Measurements from ENCODE around the gene GBP4.
"Not testable (repeated sequence)": the region's sequence is repeated elsewhere in the genome, so short reads cannot be mapped to it uniquely, and the experiment has no call there.

The GBP4 gene, protein sequence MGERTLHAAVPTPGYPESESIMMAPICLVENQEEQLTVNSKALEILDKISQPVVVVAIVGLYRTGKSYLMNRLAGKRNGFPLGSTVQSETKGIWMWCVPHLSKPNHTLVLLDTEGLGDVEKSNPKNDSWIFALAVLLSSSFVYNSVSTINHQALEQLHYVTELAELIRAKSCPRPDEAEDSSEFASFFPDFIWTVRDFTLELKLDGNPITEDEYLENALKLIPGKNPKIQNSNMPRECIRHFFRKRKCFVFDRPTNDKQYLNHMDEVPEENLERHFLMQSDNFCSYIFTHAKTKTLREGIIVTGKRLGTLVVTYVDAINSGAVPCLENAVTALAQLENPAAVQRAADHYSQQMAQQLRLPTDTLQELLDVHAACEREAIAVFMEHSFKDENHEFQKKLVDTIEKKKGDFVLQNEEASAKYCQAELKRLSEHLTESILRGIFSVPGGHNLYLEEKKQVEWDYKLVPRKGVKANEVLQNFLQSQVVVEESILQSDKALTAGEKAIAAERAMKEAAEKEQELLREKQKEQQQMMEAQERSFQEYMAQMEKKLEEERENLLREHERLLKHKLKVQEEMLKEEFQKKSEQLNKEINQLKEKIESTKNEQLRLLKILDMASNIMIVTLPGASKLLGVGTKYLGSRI

DNA sequence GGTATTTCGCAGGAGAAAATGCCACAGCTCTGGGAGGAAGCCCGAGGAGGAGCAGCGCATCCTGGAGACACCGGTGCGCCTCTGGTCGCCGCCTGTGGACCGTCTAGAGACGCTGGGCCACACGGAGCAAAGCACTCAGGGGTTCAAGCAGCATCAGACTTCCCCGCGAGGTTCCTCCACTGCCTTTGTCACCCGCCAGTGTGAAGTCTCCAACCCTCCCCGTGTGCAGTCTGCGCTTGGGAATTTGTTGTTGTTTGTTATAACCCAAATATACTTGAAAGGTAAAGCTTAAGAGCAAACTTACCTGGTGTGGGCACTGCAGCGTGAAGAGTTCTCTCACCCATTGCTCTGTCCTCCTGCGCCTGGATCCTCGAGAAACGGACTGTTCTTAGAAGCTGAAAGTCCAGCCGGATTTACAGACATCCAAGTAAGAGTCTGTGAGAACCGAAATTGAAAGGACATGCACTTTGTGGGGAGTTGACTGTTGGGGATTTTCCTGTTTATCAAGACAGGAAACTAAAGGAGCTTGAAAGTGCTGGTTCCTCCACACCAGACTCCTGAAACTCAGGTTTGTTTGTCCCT, at the start of gene GBP4:
Gene GBP4, minus strand, starts transcription at position 452 of the 582 bp plus-strand sequence. Its CDS starts 108 bp downstream, at position 344.
- in situ Hi-C loops (cut with MboI; ENCODE audit: low sequenced_read_pairs): no loop called here

DNA sequence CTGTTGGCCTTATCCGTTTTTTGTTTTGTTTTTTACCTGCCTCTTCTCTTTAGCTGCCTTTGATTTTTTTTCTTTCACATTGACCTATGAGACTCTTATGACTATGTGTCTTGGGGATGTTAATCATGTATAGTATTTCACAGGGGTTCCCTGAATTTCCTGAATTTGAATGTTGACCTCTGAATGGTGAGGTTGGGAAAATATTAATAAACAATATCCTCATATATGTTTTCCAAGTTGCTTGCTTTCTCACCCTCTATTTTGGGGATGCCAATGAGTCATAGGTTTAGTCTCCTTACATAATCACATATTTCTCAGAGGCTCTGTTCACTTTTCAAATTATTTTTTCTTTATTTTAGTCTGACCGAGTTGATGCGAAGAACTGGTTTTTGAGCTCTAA, 44.3 kb upstream of the GBP4 start:
- in situ Hi-C loops (cut with MboI; ENCODE audit: low sequenced_read_pairs): no loop called here

DNA sequence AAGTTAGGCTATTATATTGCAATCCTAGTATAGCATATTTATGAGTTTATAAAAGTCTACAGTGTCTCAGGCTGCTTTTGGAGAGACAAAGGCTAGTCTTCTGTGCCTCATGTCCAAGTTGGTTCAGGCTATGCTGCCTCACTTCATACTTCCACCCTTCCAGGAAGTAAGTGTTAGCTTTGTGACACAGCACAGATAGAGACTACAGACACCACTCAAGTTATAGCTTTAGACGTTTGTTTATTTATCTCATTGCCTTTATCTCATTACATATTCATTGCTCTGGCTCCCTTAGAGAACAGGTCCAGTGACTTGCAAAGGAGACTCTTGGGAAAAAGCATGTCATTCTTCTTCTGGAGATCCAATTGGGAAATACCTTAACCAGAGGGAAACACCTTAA, 22.6 kb upstream of the GBP4 start:
- in situ Hi-C loops (cut with MboI; ENCODE audit: low sequenced_read_pairs): no loop called here

DNA sequence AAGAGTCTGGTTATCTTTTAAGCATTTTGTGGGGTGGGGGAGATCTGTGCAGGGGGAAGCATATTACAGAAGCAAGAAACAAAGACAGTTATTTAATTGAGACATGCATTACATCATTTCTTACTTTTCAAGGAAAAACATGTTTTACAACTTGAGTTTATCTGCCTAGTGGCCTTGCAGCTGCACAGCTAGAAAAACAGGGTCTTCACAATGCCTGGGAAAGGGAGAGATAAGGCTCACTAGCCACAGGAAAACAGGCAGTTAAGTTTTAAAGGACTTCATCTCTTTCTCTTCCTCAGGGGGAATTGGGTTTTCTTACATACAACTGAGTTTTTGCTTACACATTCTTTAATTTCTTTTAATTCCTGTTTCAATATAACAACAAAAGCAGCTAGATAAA, 21.1 kb upstream of the GBP4 start:
- in situ Hi-C loops (cut with MboI; ENCODE audit: low sequenced_read_pairs): not testable (repeated sequence)

DNA sequence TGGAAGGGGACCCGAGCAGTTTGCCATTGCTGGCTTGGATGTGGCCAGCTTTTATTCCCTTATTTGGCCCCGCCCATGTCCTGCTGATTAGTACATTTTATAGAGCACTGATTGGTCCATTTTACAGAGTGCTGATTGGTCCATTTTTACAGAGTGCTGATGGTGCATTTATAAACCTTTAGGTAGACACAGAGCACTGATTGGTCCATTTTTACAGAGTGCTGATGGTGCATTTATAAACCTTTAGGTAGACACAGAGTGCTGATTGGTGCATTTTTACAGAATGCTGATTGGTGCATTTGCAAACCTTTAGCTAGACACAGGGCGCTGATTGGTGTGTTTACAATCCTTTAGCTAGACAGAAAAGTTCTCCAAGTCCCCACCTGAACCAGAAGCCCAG, 20.2 kb upstream of the GBP4 start:
- in situ Hi-C loops (cut with MboI; ENCODE audit: low sequenced_read_pairs): not testable (repeated sequence)

DNA sequence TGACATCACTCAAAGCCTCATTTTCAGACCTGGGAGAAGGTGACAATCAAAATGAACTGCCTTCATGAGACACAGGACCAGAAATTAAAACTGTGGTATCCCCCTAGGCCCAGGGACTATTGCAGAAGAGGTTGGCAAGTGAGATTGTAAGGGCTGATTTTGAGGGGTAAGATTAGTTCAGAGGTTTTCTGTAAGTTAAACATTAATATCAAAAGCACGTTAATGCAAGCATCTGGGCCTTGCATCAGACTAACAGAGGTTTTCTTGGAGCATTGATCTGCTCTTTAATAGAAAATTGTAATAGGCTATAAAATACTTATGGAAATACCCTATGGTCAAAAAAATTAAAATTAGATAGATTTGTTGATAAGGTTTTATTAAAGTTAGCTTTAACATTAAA, 14.6 kb upstream of the GBP4 start:
- in situ Hi-C loops (cut with MboI; ENCODE audit: low sequenced_read_pairs): no loop called here

DNA sequence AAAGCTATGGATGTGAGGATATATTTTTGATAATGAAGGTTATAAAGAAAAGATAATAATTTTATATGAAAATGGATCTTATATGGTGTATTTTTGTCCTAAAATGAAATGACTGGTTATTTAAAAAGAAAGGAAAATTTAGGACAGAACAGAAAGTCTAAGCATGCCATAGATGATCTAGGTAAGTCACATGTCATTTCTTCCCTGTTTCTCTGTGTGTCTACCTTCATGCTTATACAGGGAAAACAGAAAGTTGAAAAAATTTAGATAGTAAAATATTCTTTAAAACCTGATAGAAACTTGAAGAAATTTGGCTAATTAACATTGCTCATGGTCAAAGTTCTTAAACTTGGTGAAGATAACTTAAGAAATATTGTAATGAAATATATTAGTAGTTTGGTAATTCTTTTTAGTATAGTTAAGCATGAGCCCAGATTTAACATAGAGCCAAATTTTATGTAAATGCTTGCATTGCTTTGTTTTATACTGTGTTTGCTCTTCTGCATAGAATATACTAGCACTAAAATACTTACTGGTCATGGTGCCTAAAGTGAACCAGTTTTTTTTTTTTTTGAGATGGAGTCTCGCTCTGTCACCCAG, 12.4 kb upstream of the GBP4 start:
- in situ Hi-C loops (cut with MboI; ENCODE audit: low sequenced_read_pairs): no loop called here

DNA sequence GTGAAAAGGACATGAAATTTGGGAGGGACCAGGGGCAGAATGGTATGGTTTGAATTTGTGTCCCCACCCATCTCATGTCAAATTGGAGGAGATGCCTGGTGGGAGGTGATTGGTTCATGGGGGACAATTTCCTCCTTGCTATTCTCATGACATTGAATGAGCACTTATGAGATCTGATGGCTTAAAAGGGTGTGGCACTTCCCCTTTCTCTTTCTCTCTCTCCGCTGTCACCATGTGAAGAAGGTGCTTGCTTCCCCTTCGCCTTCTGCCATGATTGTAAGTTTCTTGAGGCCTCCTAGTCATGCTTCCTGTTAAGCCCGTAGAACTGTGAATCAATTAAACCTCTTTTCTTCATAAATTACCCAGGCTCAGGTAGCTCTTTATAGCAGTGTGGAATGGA, 7.6 kb upstream of the GBP4 start:
- in situ Hi-C loops (cut with MboI; ENCODE audit: low sequenced_read_pairs): no loop called here

DNA sequence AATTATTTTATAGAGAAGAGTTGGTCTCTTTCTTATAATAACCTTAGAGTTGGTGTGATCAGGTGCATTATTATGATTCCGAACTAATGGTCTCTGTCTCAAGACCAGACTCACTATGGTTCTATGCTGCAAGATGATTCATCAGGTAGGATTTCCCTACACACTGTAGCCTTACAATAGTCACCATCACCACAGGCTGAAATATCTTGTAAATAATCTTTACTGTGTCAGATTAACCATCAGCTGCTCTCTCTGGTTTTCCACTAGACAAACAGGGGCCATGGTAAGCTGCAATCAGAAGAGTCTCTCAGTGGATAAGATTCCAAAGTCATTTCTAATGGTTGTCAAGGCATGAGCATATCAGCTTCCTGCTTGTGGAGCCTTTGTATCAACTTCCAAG, 4.4 kb upstream of the GBP4 start:
- in situ Hi-C loops (cut with MboI; ENCODE audit: low sequenced_read_pairs): no loop called here

DNA sequence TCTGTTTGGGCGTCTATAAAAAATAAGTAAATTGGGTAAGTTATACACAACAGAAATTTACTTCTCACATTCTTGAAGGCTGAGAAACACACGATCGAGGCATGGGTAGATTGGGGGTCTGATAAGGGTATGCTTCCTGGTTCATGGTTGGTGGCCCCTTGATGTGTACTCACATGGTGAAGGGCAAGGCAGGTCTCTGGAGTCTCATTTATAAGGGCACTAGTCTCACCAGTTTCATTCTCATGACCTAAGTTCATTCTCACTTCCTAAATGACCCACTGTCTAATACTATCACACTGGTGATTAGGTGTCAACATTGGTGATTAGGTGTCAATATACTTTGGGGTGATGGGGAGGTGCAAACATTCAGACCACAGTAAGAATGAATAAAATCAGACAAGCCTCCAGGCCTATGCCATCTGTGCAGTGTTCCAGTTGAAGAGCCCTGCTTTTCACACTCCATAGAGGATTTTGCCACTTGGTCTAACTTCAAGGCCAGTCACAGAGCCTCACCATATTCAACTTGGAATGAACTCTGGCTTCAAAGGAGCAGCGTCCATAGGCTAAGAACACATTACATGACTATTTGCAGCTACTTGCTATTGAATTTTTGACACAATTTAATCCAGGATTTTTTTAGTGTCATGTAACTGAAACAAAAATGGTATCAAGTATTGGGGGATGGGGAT, 2.5 kb upstream of the GBP4 start:
- in situ Hi-C loops (cut with MboI; ENCODE audit: low sequenced_read_pairs): no loop called here

DNA sequence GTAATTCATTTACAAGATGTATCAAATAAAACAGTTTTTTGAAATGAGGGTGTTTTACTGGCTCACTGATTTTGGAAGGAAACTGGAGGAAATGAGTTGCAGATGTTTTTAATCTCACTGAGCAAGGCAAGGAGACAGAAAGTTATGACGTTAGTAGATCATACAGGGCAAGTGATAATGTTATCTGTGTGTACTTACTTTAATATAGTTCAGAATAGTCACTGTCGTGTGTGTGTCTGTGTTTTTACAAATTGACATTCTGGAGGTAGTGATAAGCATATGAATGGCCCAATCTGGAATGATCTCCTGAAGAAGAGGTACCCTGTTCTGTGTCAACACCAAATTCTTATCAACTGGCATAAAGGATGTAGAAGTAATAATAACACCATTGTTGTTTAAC, 1.9 kb upstream of the GBP4 start:
- in situ Hi-C loops (cut with MboI; ENCODE audit: low sequenced_read_pairs): no loop called here

DNA sequence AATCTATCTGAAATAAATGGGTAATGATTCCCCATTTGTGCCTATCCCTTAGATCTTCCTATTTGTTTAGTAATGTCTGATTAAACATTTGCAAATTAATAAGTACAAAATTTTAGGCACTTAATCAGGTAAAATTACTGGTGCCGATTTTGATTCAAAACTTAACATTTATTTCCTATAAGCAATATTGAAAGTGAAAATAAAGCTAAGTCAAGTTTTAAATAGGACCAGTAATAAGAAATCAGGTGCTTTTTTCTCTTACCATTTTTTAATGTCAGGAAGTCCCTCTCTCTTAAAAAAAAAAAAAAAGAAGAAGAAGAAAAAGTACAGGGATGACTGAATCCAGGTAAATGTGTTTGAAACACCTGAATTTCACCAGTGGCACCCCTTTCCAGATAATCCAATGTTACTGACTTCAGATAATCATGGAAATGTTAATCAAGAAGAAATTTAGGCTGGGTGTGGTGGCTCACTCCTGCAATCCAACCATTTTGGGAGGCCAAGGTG, 836 bp upstream of the GBP4 start:
- in situ Hi-C loops (cut with MboI; ENCODE audit: low sequenced_read_pairs): no loop called here

DNA sequence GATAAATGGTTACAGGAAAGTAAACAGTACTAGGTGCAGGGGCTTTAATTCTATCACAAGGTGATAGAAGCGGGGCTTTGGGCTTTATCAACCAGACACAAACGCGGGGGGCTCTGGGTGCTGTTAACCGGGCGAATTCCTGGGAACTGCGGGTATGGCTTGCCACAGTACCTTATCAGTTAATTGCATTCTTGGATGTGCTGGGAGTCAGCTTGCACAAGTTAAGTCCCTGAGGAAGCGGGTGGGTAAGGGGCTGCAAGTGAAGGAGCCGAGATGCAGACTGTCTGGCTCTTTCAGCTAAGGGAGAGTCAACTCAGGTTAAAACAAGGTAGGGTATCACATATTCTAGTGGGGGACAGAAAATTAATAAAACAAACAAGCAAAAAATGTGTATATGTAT, 661 bp downstream of the GBP4 start:
- in situ Hi-C loops (cut with MboI; ENCODE audit: low sequenced_read_pairs): no loop called here

DNA sequence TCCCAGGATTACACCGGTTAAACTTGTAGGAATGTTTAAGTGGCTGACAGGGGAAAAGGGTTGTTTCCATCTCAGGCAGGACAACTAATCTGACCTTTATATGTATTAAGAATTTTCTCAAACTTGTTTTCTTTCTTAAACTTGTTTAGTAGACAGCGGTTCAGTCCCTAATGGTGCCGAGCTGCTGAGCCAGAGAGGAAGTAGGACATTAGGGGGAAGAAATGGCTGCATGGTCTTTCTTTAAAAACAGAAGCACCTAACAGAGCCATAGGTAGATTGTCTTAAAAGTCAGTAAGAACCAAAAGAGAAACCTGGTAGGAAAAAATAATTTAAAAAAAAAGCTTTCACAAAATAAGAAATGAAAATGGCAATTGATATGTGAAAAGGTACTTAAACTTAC, 3.3 kb downstream of the GBP4 start:
- in situ Hi-C loops (cut with MboI; ENCODE audit: low sequenced_read_pairs): no loop called here

DNA sequence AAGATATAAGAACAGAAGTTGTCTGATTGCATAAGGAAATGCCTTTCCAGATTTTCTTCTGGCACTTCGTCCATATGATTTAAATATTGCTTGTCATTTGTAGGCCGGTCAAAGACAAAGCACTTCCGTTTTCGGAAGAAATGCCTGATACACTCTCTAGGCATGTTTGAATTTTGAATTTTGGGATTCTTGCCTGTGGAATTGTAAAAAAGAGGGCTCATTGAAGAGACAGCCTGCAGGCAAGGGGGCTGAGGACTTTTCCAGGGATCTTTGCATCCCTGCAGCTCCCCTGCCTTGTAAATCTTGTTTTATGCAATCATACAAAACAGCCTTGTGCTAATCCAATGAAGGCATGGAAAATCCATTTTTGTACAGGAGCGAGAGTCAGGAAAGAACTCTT, 7.4 kb downstream of the GBP4 start:
- in situ Hi-C loops (cut with MboI; ENCODE audit: low sequenced_read_pairs): no loop called here

DNA sequence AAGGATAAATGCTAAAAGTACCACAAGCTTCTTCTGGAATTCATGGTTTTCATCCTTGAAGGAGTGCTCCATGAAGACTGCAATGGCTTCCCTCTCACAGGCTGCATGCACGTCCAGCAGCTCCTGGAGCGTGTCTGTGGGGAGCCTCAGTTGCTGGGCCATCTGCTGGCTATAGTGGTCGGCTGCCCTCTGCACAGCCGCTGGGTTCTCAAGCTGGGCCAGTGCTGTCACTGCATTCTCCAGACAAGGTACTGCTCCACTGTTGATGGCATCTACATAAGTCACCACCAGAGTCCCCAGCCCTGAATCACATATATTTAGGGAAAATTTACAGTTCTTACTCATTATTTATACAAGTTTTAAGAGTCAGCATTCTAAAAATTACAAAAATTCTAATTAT, 8.7 kb downstream of the GBP4 start:
- in situ Hi-C loops (cut with MboI; ENCODE audit: low sequenced_read_pairs): no loop called here

DNA sequence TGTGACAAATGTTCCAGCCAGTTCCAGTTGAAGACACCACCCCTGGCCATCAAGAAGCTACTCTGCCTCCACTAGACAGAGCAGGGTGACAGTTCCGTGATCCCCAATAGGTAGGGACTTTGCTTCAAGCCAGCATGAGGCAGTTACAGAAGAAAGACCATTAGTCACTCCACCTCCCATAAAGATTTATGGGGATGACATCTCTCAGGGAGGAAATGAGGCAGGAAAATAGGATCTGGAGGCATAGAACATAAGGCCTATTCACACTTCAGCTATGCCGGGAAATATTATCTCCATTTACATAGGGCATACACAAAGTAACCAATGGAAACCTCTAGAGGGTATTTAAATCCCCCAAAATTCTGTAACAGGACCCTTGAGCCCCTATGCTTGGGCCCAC, 19.4 kb downstream of the GBP4 start:
- in situ Hi-C loops (cut with MboI; ENCODE audit: low sequenced_read_pairs): no loop called here

DNA sequence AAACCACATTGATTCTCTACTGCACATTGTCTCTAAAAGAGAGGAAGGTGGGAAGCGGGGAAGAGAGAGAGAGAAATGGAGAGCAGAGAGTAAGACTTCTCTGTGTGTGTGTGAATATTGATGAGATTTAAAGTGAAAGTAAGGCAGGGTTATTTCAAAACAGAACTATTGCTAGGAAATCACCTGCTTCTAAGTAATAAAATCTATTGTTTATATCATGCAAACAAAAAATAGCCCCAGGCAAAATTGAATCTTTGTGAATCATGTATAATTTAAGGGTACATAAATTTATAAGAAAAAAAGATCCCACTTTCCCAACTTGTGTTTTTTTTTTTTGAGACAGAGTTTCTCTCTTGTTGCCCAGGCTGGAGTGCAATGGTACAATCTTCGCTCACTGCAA, 21.8 kb downstream of the GBP4 start:
- in situ Hi-C loops (cut with MboI; ENCODE audit: low sequenced_read_pairs): no loop called here

DNA sequence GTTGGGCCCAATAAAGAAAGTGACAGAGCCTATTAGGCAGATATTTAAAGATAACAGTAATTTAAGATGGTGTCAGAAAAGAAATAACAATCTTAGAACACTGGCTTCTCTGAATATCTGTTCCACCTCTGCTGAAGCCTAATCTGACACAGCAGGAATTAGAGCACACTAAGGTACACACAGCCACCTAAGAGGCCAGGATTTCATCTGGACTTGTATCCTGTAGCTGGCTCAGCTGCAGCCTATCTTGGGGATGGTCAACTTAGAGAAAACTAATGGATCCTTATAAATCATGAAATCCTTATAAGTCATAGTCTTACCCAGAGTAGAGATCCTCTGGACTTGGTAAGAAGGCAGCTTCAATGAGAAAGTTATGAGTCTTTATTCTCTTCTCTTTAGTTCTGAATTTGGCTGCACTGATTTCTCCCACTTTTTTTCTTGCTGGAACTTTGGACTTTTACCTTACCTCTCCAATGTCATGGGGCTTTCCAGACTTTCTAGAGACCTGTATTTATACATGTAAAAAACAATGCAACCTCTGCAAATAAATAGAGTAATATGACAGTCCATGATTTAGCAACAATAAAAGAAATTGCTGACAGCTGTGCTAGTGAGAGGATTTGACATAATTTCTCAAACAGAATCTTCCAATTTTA, 23.0 kb downstream of the GBP4 start, which contains the start of gene GBP7:
Gene GBP7, minus strand, starts transcription at position 403 of the 656 bp plus-strand sequence. CDS start 4,068 bp downstream, outside the sequence.
- in situ Hi-C loops (cut with MboI; ENCODE audit: low sequenced_read_pairs): no loop called here

DNA sequence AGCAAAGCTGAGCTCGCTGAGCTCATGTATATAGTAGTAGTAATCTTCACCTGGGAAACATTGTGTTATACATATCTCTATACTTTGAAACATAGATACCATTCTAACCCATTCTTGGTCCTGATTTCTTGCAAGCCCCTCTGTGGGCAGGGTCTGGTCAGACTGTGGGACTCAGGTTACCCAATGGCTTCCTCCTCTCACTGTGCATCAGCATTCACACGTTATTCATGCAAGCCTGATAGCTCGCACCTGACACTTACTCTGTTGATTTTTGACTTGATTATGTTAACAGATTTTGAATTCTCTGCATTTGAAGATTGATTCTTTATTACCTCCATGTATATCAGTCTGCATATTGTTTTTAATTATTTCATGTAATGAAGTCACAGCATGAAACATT, 24.3 kb downstream of the GBP4 start:
- in situ Hi-C loops (cut with MboI; ENCODE audit: low sequenced_read_pairs): no loop called here

Data from HL-60/S4 (cell line).